MM.1S (cell line): ENCODE data around the gene PRLH.

Source experiments
- DNase-seq: peaks from one replicate; pipeline ENCODE4 v3.0.0-alpha.2; 2015
- H2AFZ ChIP-seq: fragments of 300-600 bp; sonication (generic); 2 replicates; pipeline ENCODE4 v1.6.0; 2016; ENCODE audit warnings: antibody characterized with exemption, low read length
- H3F3A ChIP-seq: fragments of 300-600 bp; sonication (generic); 2 replicates; pipeline ENCODE4 v1.6.1; 2016; ENCODE audit warnings: mild to moderate bottlenecking, antibody characterized with exemption, low read length, moderate library complexity, mixed read lengths; ENCODE audit not compliant: insufficient read depth
- H3K27ac ChIP-seq: fragments of 300-600 bp; sonication (generic); 2 replicates; pipeline ENCODE4 v1.5.1; 2016; ENCODE audit warnings: mild to moderate bottlenecking, low read length
- H3K27me3 ChIP-seq: fragments of 300-600 bp; sonication (generic); replicated peaks from 2 replicates; pipeline ENCODE4 v1.6.0; 2016; ENCODE audit warnings: low read length; ENCODE audit not compliant: insufficient read depth
- H3K36me3 ChIP-seq: fragments of 300-600 bp; sonication (generic); replicated peaks from 2 replicates; pipeline ENCODE4 v1.6.1; 2016; ENCODE audit warnings: mild to moderate bottlenecking, low read length, mixed read lengths; ENCODE audit not compliant: insufficient read depth
- H3K4me1 ChIP-seq: fragments of 300-600 bp; sonication (generic); 2 replicates; pipeline ENCODE4 v1.6.1; 2016; ENCODE audit warnings: low read length, mixed read lengths
- H3K4me2 ChIP-seq: fragments of 300-600 bp; sonication (generic); 2 replicates; pipeline ENCODE4 v1.6.0; 2016; ENCODE audit warnings: low read depth, low read length
- H3K4me3 ChIP-seq: fragments of 300-600 bp; sonication (generic); 2 replicates; pipeline ENCODE4 v1.5.1; 2016; ENCODE audit warnings: low read length, mixed read lengths
- H3K79me2 ChIP-seq: fragments of 300-600 bp; sonication (generic); 2 replicates; pipeline ENCODE4 v1.6.1; 2016; ENCODE audit warnings: mixed run types, low read length, mixed read lengths
- H3K9ac ChIP-seq: fragments of 300-600 bp; sonication (generic); 2 replicates; pipeline ENCODE4 v1.6.1; 2016; ENCODE audit warnings: low read length, mixed read lengths
- H3K9me2 ChIP-seq: fragments of 300-600 bp; sonication (generic); replicated peaks from 2 replicates; pipeline ENCODE4 v1.6.1; 2016; ENCODE audit warnings: mild to moderate bottlenecking, low read length, mixed read lengths; ENCODE audit not compliant: insufficient read depth
- H3K9me3 ChIP-seq: fragments of 300-600 bp; sonication (generic); replicated peaks from 2 replicates; pipeline ENCODE4 v1.6.1; 2016; ENCODE audit warnings: mild to moderate bottlenecking, low read length, mixed read lengths; ENCODE audit not compliant: insufficient read depth
- H4K20me1 ChIP-seq: fragments of 300-600 bp; sonication (generic); 2 replicates; pipeline ENCODE4 v1.6.1; 2016; ENCODE audit warnings: mild to moderate bottlenecking, low read length, moderate library complexity, mixed read lengths; ENCODE audit not compliant: insufficient read depth
- EZH2 ChIP-seq: fragments of 300-600 bp; sonication (generic); optimal IDR thresholded peaks from 2 replicates; pipeline ENCODE3; 2017; ENCODE audit warnings: low read depth, mild to moderate bottlenecking, antibody characterized with exemption, low read length, mixed read lengths
- EZH2phosphoT487 ChIP-seq: fragments of 300-600 bp; sonication (generic); IDR thresholded peaks from 2 replicates; pipeline ENCODE4 v1.6.1; 2018; ENCODE audit warnings: antibody characterized with exemption, low read length
- TF ChIP-seq, protein P1 (sequence below): fragments of 300-600 bp; sonication (generic); IDR thresholded peaks from 2 replicates; pipeline ENCODE4 v1.5.1; 2016; ENCODE audit warnings: antibody characterized with exemption, low read length, mixed read lengths

PRLH gene

GRCh38 chr2:237581326-237581725 lies 15.0 kb downstream of the PRLH start:
- TF ChIP-seq, protein P1, sequence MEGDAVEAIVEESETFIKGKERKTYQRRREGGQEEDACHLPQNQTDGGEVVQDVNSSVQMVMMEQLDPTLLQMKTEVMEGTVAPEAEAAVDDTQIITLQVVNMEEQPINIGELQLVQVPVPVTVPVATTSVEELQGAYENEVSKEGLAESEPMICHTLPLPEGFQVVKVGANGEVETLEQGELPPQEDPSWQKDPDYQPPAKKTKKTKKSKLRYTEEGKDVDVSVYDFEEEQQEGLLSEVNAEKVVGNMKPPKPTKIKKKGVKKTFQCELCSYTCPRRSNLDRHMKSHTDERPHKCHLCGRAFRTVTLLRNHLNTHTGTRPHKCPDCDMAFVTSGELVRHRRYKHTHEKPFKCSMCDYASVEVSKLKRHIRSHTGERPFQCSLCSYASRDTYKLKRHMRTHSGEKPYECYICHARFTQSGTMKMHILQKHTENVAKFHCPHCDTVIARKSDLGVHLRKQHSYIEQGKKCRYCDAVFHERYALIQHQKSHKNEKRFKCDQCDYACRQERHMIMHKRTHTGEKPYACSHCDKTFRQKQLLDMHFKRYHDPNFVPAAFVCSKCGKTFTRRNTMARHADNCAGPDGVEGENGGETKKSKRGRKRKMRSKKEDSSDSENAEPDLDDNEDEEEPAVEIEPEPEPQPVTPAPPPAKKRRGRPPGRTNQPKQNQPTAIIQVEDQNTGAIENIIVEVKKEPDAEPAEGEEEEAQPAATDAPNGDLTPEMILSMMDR = no peak
- TF ChIP-seq EZH2phosphoT487 = no peak
- no peak for TF ChIP-seq EZH2
- Histone ChIP-seq H3K27ac (no peak overlapping the region), H3K9ac (no peak overlapping the region), H4K20me1 (no peaks in the 10 kb centered on the region), H3K4me3 (no peak overlapping the region), H3K9me3 (no peaks in the 10 kb centered on the region), H2AFZ (0 out of 2 replicates have a peak overlapping the region, but pooled peaks have one; percentile 19), H3K36me3 (no peaks in the 10 kb centered on the region), H3K4me2 (no peak overlapping the region), H3K27me3 (no peaks in the 10 kb centered on the region), H3K9me2 (no peaks in the 10 kb centered on the region), H3K4me1 (no peaks in the 10 kb centered on the region), H3F3A (no peaks in the 10 kb centered on the region), H3K79me2 (no peaks in the 10 kb centered on the region)
- no peak for DNase-seq

DNA sequence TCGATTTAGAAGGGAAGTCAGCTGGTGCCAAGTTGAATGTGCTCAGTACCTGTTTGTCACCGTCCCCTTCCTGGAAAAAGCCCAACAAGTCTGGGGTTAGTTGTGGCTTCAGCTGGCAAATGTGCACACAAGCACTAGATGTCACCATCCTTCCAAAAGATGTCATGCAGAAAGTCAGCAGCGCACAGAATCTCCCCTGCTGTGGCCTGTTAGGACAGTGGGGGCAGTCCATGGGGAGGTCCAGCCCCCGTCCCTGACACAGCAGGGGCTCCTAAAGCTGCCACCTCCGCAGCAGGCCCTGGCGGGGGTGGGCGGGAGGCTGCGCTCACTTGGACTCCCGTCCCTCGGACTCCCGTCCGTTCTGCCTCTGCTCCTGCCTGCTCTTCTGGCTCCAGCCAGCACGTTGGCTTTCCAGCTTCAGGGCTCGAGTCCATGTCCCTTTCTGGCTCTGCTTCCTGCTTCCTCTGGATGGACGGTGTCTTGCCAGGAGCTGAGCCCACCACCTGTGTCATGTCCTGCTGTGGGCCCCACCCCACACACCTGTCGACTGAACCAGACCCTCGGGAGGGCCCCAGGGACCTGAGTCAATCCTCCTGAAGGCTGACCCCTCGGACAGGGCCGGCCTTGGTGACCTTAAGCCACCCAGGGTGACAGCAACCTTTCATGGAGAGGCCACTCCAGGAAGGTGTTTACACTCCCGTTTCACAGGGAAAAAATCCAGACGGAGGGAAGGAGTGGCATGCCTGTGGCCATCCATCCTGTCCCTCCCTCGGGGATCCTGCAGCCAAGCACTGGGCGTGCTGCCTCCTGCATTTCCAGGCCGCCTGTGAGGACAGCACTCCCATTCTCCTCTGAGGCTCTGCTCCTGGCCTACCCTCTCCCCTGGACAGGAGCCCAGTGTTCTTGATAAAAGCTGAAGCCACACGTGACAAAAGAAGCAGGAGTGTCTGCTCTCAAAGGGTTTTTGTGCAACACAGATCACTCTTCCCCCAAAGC lies 15.7 kb downstream of the PRLH start:
- H4K20me1 ChIP-seq = no peaks in the 10 kb centered on the region
- H3K79me2 ChIP-seq = no peaks in the 10 kb centered on the region
- H3K9me2 ChIP-seq = no peaks in the 10 kb centered on the region
- no peaks in the 10 kb centered on the region for H3K36me3 ChIP-seq
- no peaks in the 10 kb centered on the region for H3K4me1 ChIP-seq
- peak; percentile 68 for DNase-seq
- H3K4me3 ChIP-seq = no peak overlapping the region
- H3K27me3 ChIP-seq = no peaks in the 10 kb centered on the region
- H3K27ac ChIP-seq = no peak overlapping the region
- no peak overlapping the region for H3K9ac ChIP-seq
- H3K9me3 ChIP-seq = no peaks in the 10 kb centered on the region
- no peaks in the 10 kb centered on the region for H3F3A ChIP-seq
- TF ChIP-seq, protein P1 = peak; percentile 54
- TF ChIP-seq EZH2 = no peak
- H2AFZ ChIP-seq = 0 out of 2 replicates have a peak overlapping the region, but pooled peaks have one; percentile 19
- H3K4me2 ChIP-seq = no peak overlapping the region

DNA sequence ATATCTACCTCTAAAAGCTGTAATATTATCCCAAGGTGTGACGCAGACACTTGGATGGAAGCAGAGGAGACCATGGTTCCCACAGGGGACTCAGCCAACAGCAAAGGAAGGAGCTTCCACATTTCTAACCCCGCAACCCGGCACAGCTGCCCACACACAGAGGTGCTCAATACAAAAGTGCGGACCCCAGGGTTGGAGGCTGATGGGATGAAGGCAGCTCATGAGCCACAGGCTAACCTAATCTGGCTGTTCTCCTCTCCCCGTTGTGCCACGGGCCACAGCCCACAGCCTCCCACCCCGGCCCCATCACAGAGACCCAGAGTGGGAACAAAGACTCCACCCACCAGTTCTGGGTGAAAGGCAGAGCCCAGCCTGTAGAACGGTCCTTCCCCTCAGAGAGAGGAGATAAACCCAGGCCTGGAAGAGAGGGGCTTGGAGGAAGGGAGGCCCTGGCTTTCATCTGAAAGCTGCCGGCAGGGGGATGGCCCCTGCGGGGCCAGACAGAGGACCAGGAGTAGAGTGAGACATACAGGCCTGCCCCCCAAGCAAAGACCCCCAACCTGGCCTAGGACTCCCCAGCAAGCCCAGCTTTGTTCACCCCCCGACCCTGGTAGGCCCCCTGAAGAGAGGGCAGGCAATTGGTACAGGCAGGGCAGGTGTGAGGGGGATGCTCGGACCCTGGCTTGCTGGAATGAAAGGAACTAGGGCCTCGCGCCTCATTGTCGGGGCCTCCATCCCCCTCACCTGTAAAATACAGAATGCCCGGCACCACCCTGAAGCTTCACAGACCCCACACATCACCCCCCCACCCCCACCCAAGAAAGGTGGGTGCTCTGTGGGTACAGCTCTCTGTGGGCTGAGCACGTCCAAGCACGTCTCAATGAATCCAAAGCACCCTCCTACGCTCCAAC lies 17.3 kb downstream of the PRLH start:
- Histone ChIP-seq H3K9me2 (no peaks in the 10 kb centered on the region), H3K9me3 (no peaks in the 10 kb centered on the region), H3K27me3 (no peaks in the 10 kb centered on the region), H3K9ac (no peak overlapping the region), H3K36me3 (no peaks in the 10 kb centered on the region), H3K4me2 (no peak overlapping the region), H4K20me1 (no peaks in the 10 kb centered on the region), H2AFZ (no peak overlapping the region), H3K79me2 (no peaks in the 10 kb centered on the region), H3K27ac (no peak overlapping the region), H3F3A (no peaks in the 10 kb centered on the region), H3K4me3 (no peak overlapping the region), H3K4me1 (no peaks in the 10 kb centered on the region)
- DNase-seq = no peak
- TF ChIP-seq EZH2phosphoT487 (no peak), EZH2 (no peak)
- TF ChIP-seq, protein P1 = no peak
